B cell (primary cell): Measurements from ENCODE around the gene ABCB10.

ENCODE experiments used
- CTCF ChIP-seq: fragments of 200-600 bp; IDR thresholded peaks from one replicate; pipeline ENCODE4 v1.8.0; 2022; ENCODE audit warnings: antibody characterized with exemption, mild to moderate bottlenecking
- EZH2 ChIP-seq: IDR thresholded peaks from 2 replicates; pipeline ENCODE4 v1.6.1; 2012; ENCODE audit warnings: borderline replicate concordance, low read depth, mild to moderate bottlenecking, moderate library complexity, low read length; ENCODE audit not compliant: insufficient read depth, poor library complexity, severe bottlenecking

- TF ChIP-seq CTCF (no peak), EZH2 (no peak)
Measured at GRCh38 chr1:229535230-229535629, 23.3 kb downstream of the ABCB10 start.
